Lower leg skin (tissue), 4 donors: ENCODE data around the gene CDHR3. TPM values are rescaled to one million over a fixed set of nuclear protein-coding genes. Genes with fewer than 3 reads are reported as not detected.
A peak's percentile ranks its signal among the peaks of the same experiment; 100 is the strongest.

Experiments
- DNase-seq, 2 donors: peaks; one replicate each; pipeline ENCODE4 v3.0.0-alpha.2; 2019; ENCODE audit warnings: low spot score in 2 of 2
- H3K4me3 ChIP-seq: fragments of 200-600 bp; sonication (generic); 2 replicates; pipeline ENCODE4 v1.5.1; 2017; ENCODE audit warnings: mild to moderate bottlenecking, low read depth; ENCODE audit not compliant: poor library complexity, severe bottlenecking
- CTCF ChIP-seq, 3 donors: fragments of 450-650 bp; IDR thresholded peaks; one replicate each; pipeline ENCODE4 v1.5.1; 2016; ENCODE audit warnings: antibody characterized with exemption in 3 of 3, mild to moderate bottlenecking in 3 of 3, moderate library complexity in 2 of 3
- POLR2A ChIP-seq, 2 donors: fragments of 450-650 bp; IDR thresholded peaks; one replicate each; pipeline ENCODE4 v1.6.1; 2016 to 2017; ENCODE audit warnings: antibody characterized with exemption in 2 of 2, mild to moderate bottlenecking in 1 of 2, moderate library complexity in 1 of 2
- WGBS, 2 donors: methylation state at CpG; one replicate each; pipeline ENCODE4 v1.1.5; 2018; 5-methylcytosine and 5-hydroxymethylcytosine counted together
- intact Hi-C: fragments of 100-400 bp; cut with DNase I; formaldehyde crosslinking; loops from one replicate; pipeline ENCODE4 v1.15.0; 2023; ENCODE audit warnings: low total_unique reads
- total RNA-seq, 4 donors: library from RNA; depleted of rRNA; stranded (reverse); fragments of >200 nt; gene quantifications; one replicate each; pipeline ENCODE4 v1.1.0, GENCODE V29; 2016

Gene CDHR3
- total RNA-seq, 4 donors from 2014 or later = 2.4 to 4.2 (median 3.3) TPM; not detected in 1

- intact Hi-C loops = no loop called here
- WGBS, 2 donors = 80 to 84% methylated on average over 7 of the region's 7 CpGs
- no peak for TF ChIP-seq POLR2A (IDR thresholded peaks at IDR 0.05)
- no peak for TF ChIP-seq CTCF (IDR thresholded peaks at IDR 0.05)
- no peak overlapping the region for H3K4me3 ChIP-seq
- DNase-seq = no peak
Measured at GRCh38 chr7:105992905-105993304, 29.8 kb downstream of the CDHR3 start.

DNA sequence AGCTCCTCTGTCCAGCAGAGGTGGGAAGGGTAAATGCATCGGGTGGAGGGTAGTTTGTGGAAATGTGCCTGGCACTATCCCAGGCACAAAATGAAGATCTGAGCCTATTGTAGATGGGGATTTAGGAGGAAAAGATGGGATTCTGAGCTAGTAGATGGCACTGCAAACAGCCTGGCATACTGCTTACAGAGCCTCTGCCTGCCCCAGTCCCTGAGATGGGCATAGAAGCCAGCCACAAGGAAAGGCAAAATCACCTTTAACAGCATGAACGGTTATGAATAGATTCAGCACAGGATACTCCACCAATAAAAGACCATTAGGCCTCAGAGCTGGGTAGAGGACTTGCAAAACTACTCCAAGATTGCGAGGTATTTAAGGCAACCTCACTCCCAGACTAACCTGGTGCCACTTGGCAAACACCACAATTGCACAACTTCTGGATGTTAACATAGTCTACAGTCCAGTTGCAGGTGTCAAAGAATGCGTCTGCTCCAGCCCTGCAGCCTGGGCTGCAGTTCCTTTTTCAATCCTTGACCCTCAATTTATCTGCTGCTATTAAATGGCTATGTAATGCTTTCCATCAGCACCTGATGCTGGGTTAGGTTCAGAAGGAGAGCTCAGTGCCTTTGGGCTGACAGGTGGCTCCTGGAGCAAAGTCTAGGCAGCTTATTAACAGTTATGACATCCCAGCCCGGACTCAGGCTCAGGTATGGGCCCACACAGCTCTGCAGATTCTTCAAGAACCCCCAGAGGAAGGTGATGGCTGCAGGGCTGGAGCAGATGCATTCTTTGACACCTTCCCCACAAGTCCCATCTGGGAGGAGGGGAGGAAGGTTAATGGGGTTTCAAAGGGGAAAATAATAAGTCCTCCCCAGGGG is 34.0 kb downstream of the CDHR3 start:
- intact Hi-C loops = no loop called here
- TF ChIP-seq CTCF (IDR thresholded peaks at IDR 0.05) (no peak), POLR2A (IDR thresholded peaks at IDR 0.05) (no peak)
- WGBS, 2 donors = 71 to 84% methylated on average over 5 of the region's 5 CpGs
- H3K4me3 ChIP-seq = no peak overlapping the region
- DNase-seq = no peak

DNA sequence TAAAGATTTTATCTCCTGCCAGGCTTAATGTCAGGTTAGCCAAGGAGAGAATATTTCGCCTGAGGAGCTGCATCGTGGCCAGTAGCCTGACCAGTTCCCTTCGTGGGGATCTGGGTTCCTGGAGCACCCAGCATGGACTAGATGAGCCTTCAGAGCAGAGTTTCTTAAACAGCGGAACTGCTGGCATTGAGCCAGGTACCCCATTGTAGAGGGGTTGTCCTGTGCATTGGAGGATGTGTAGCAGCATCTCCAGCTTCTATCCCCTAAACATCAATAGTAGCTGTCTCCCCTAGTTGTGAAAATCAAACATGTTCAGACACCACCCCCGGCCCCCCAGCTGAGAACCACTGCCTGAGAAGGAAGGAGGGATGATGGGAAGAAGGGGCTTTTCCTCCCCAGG is 36.2 kb downstream of the CDHR3 start:
- intact Hi-C loops = no loop called here
- no peak overlapping the region for H3K4me3 ChIP-seq
- TF ChIP-seq CTCF (IDR thresholded peaks at IDR 0.05) (no peak), POLR2A (IDR thresholded peaks at IDR 0.05) (no peak)
- 79 to 86% methylated on average over 5 of the region's 5 CpGs for WGBS, 2 donors
- no peak for DNase-seq

- no peak overlapping the region for H3K4me3 ChIP-seq
- TF ChIP-seq POLR2A (IDR thresholded peaks at IDR 0.05) (no peak), CTCF (IDR thresholded peaks at IDR 0.05) (no peak)
- intact Hi-C loops = loop anchor here (10.0 kb wide), 1 partner anchor 236 kb away; no protein-coding TSS in a partner anchor
- WGBS, 2 donors = 81 to 82% methylated on average over 7 of the region's 7 CpGs
- DNase-seq = peak in 1 of 2 donors; percentile 68
Measured at GRCh38 chr7:106001196-106001595, 38.1 kb downstream of the CDHR3 start.

- 75 to 78% methylated on average over 1 of the region's 1 CpG for WGBS, 2 donors
- no peak for DNase-seq
- TF ChIP-seq CTCF (IDR thresholded peaks at IDR 0.05) (no peak), POLR2A (IDR thresholded peaks at IDR 0.05) (no peak)
- H3K4me3 ChIP-seq = no peak overlapping the region
- intact Hi-C loops = loop anchor here (10.0 kb wide), 1 partner anchor 237 kb away; no protein-coding TSS in a partner anchor
Measured at GRCh38 chr7:106001886-106002285, 38.8 kb downstream of the CDHR3 start.
